Fibroblast of skin of left quadriceps (primary cell): Measurements from ENCODE around the gene PPP6R1.
"Not testable (repeated sequence)": the region's sequence is repeated elsewhere in the genome, so short reads cannot be mapped to it uniquely, and the experiment has no call there.

Experiments used
- DNase-seq, 2 experiments: peaks; one replicate each; pipeline ENCODE4 v3.0.0-alpha.2; 2013; ENCODE audit warnings: low read depth in 2 of 2

PPP6R1 gene

GRCh38 chr19:55224679-55225414 lies 34.0 kb downstream of the PPP6R1 start:
- not testable (repeated sequence) for DNase-seq

GRCh38 chr19:55224038-55224665 lies 34.7 kb downstream of the PPP6R1 start:
- no peak for DNase-seq

GRCh38 chr19:55223291-55224037 lies 35.4 kb downstream of the PPP6R1 start:
- no peak for DNase-seq

GRCh38 chr19:55220525-55220924 lies 38.3 kb downstream of the PPP6R1 start:
- DNase-seq, result no peak

GRCh38 chr19:55216461-55217198 lies 42.2 kb downstream of the PPP6R1 start:
- peak; percentile 97 to 98 for DNase-seq

- no peak for DNase-seq
Measured at GRCh38 chr19:55213547-55213946, 45.3 kb downstream of the PPP6R1 start.

- DNase-seq, result no peak
Measured at GRCh38 chr19:55212447-55212846, 46.4 kb downstream of the PPP6R1 start.

- peak; percentile 70 to 75 for DNase-seq
Measured at GRCh38 chr19:55209693-55210472, 48.9 kb downstream of the PPP6R1 start.

GRCh38 chr19:55208880-55209692 lies 49.7 kb downstream of the PPP6R1 start, which contains the start of gene PTPRH:
Gene PTPRH (minus strand): TSS chr19:55209501. CDS start chr19:55209433, 68 bp downstream.
- no peak for DNase-seq

GRCh38 chr19:55206664-55207500 lies 51.9 kb downstream of the PPP6R1 start:
- DNase-seq, result peak; percentile 50 to 57

GRCh38 chr19:55202199-55202598 lies 56.6 kb downstream of the PPP6R1 start:
- DNase-seq, result not testable (repeated sequence)

GRCh38 chr19:55199620-55200204 lies 59.1 kb downstream of the PPP6R1 start:
- DNase-seq, result no peak

GRCh38 chr19:55198651-55199050 lies 60.2 kb downstream of the PPP6R1 start:
- no peak for DNase-seq

GRCh38 chr19:55197528-55197927 lies 61.3 kb downstream of the PPP6R1 start:
- no peak for DNase-seq

GRCh38 chr19:55196803-55197202 lies 62.0 kb downstream of the PPP6R1 start:
- DNase-seq, result no peak

- no peak for DNase-seq
Measured at GRCh38 chr19:55193481-55193880, 65.3 kb downstream of the PPP6R1 start.

GRCh38 chr19:55189403-55189835 lies 69.4 kb downstream of the PPP6R1 start:
- DNase-seq, result peak; percentile 59 to 65

GRCh38 chr19:55188625-55189024 lies 70.2 kb downstream of the PPP6R1 start:
- no peak for DNase-seq

GRCh38 chr19:55186080-55186479 lies 72.7 kb downstream of the PPP6R1 start:
- no peak for DNase-seq
